Activated CD4-positive, alpha-beta T cell treated with anti-CD3 and anti-CD28 coated beads, Interleukin-10, Interleukin-2, amounts not matched to agents 100 ng/mL and 50 ng/mL, durations not matched to agents 16 hours and 8 hours (primary cell): Measurements from ENCODE around the gene SORBS1.
"Not testable (repeated sequence)": the region's sequence is repeated elsewhere in the genome, so short reads cannot be mapped to it uniquely, and the experiment has no call there.

Source experiments
- DNase-seq: peaks from one replicate; pipeline ENCODE4 v3.0.0-alpha.2; 2020

SORBS1 gene

GRCh38 chr10:95480102-95480900 lies 80.9 kb downstream of the SORBS1 start:
- no peak for DNase-seq

- DNase-seq: no peak
These were observed 82.2 kb downstream of the SORBS1 start for GRCh38 chr10:95478935-95479334.

- DNase-seq: no peak
These were observed 83.0 kb downstream of the SORBS1 start for GRCh38 chr10:95478185-95478584.

GRCh38 chr10:95477175-95477520 lies 84.0 kb downstream of the SORBS1 start:
- DNase-seq: no peak

- no peak for DNase-seq
These were observed 84.5 kb downstream of the SORBS1 start for GRCh38 chr10:95476469-95477174.

GRCh38 chr10:95475827-95476468 lies 85.2 kb downstream of the SORBS1 start:
- DNase-seq: no peak

GRCh38 chr10:95475003-95475383 lies 86.2 kb downstream of the SORBS1 start:
- DNase-seq: no peak

- no peak for DNase-seq
These were observed 86.8 kb downstream of the SORBS1 start for GRCh38 chr10:95474228-95475002.

GRCh38 chr10:95472304-95473088 lies 88.7 kb downstream of the SORBS1 start:
- no peak for DNase-seq

GRCh38 chr10:95469676-95470075 lies 91.5 kb downstream of the SORBS1 start:
- no peak for DNase-seq

- DNase-seq: no peak
These were observed 91.9 kb downstream of the SORBS1 start for GRCh38 chr10:95469251-95469650.

- DNase-seq: not testable (repeated sequence)
These were observed 93.5 kb downstream of the SORBS1 start for GRCh38 chr10:95467642-95468041.

GRCh38 chr10:95467162-95467599 lies 94.0 kb downstream of the SORBS1 start:
- no peak for DNase-seq

GRCh38 chr10:95466436-95466835 lies 94.7 kb downstream of the SORBS1 start:
- DNase-seq: no peak

- no peak for DNase-seq
These were observed 96.9 kb downstream of the SORBS1 start for GRCh38 chr10:95464280-95464679.

GRCh38 chr10:95462740-95463667 lies 98.2 kb downstream of the SORBS1 start:
- DNase-seq: no peak

GRCh38 chr10:95461611-95462010 lies 99.6 kb downstream of the SORBS1 start:
- DNase-seq: no peak

GRCh38 chr10:95459446-95460045 lies 101.6 kb downstream of the SORBS1 start:
- no peak for DNase-seq

GRCh38 chr10:95458871-95459270 lies 102.3 kb downstream of the SORBS1 start:
- DNase-seq: no peak

- no peak for DNase-seq
These were observed 103.2 kb downstream of the SORBS1 start for GRCh38 chr10:95458014-95458413.
